Measurements from ENCODE around the gene RHBDL1.

DNA sequence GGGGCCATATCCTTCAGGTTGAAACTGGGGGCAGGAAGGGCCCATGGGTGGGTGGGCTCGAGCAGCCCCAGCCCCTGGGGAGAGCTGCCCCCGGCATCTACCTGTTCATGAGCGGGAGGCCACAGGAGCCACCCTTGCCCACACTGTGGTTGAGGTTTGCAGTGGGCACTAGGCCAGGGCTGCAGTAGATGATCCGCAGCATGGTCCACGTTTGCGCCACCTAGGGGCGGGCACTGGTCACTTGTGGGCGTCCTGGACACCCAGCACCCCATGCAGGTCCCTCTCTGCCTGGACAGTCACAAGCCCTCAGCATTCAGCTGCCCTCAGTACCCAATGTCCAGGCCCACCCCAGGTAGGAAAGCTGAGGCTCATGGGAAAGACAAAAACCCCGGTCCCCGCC is 10.5 kb downstream of the RHBDL1 start:
- no peak for TF ChIP-seq POLR2AphosphoS5 (IDR thresholded peaks at IDR 0.05; ENCODE audit: low read depth, low read length)
- no peak for TF ChIP-seq TAF1 (IDR thresholded peaks at IDR 0.05; ENCODE audit: borderline replicate concordance, insufficient read depth, low read length)
- TF ChIP-seq, protein P1, sequence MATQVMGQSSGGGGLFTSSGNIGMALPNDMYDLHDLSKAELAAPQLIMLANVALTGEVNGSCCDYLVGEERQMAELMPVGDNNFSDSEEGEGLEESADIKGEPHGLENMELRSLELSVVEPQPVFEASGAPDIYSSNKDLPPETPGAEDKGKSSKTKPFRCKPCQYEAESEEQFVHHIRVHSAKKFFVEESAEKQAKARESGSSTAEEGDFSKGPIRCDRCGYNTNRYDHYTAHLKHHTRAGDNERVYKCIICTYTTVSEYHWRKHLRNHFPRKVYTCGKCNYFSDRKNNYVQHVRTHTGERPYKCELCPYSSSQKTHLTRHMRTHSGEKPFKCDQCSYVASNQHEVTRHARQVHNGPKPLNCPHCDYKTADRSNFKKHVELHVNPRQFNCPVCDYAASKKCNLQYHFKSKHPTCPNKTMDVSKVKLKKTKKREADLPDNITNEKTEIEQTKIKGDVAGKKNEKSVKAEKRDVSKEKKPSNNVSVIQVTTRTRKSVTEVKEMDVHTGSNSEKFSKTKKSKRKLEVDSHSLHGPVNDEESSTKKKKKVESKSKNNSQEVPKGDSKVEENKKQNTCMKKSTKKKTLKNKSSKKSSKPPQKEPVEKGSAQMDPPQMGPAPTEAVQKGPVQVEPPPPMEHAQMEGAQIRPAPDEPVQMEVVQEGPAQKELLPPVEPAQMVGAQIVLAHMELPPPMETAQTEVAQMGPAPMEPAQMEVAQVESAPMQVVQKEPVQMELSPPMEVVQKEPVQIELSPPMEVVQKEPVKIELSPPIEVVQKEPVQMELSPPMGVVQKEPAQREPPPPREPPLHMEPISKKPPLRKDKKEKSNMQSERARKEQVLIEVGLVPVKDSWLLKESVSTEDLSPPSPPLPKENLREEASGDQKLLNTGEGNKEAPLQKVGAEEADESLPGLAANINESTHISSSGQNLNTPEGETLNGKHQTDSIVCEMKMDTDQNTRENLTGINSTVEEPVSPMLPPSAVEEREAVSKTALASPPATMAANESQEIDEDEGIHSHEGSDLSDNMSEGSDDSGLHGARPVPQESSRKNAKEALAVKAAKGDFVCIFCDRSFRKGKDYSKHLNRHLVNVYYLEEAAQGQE (IDR thresholded peaks at IDR 0.05; ENCODE audit: insufficient read depth in 1 of 2, low read depth in 2 of 2, low read length in 2 of 2) = no peak
- no peak for TF ChIP-seq SIN3A (IDR thresholded peaks at IDR 0.05; ENCODE audit: borderline replicate concordance, insufficient read depth, low read length)

All from PFSK-1 (cell line).